IMR-90 (cell line): ENCODE measurements around the gene SLBP. TPM values are rescaled to one million over a fixed set of nuclear protein-coding genes. Genes with fewer than 3 reads are reported as not detected.

Source experiments
- ATAC-seq: fragments of 200-7000 bp; cut with Tn5 transposase; 2 replicates; pipeline ENCODE4 v1.9.1; 2020; ENCODE audit warnings: low read depth, mild to moderate bottlenecking, moderate library complexity
- BruUV-seq: library from RNA; stranded (reverse); fragments of 400-500 nt; replicated peaks from 2 replicates; lab custom pipeline; 2021; lab: Mats Ljungman, UMichigan
- CTCF ChIA-PET: fragments of 300-600 bp; formaldehyde crosslinking; extraction: SDS; loops from one replicate; lab custom pipeline; 2021; ENCODE audit warnings: antibody characterized with exemption; lab: Yijun Ruan, JAX
- POLR2A ChIA-PET: fragments of 300-600 bp; sonication (Branson Sonifier 250); formaldehyde crosslinking; loops from one replicate; lab custom pipeline; 2022; ENCODE audit warnings: antibody characterized with exemption; ENCODE audit not compliant: unreplicated experiment; lab: Charles Lee
- DNase-seq: peaks from one replicate; pipeline ENCODE4 v3.0.0; 2013
- H2AFZ ChIP-seq: replicated peaks from 2 replicates; pipeline ENCODE3; 2013; ENCODE audit warnings: low read length, mild to moderate bottlenecking; ENCODE audit not compliant: poor library complexity
- H2AK5ac ChIP-seq: 2 replicates; pipeline ENCODE4 v1.6.1; 2013; ENCODE audit warnings: low read depth, low read length, inconsistent platforms
- H2AK9ac ChIP-seq: replicated peaks from 2 replicates; pipeline ENCODE3; 2013; ENCODE audit warnings: mild to moderate bottlenecking, low read depth, low read length, moderate library complexity; ENCODE audit not compliant: poor library complexity
- H2BK120ac ChIP-seq: 2 replicates; pipeline ENCODE4 v1.6.1; 2013; ENCODE audit warnings: low read depth, low read length, inconsistent platforms
- H2BK15ac ChIP-seq: 3 replicates; pipeline ENCODE4 v1.6.1; 2013; ENCODE audit warnings: low read depth, low read length, inconsistent platforms
- H2BK20ac ChIP-seq: 2 replicates; pipeline ENCODE4 v1.6.1; 2013; ENCODE audit warnings: low read depth, mild to moderate bottlenecking, inconsistent platforms, low read length, moderate library complexity
- H2BK5ac ChIP-seq: 2 replicates; pipeline ENCODE4 v1.6.1; 2013; ENCODE audit warnings: mild to moderate bottlenecking, low read depth, low read length, inconsistent platforms; ENCODE audit not compliant: poor library complexity, severe bottlenecking
- H3K14ac ChIP-seq: replicated peaks from 2 replicates; pipeline ENCODE4 v1.6.1; 2013; ENCODE audit warnings: low read depth, low read length, inconsistent platforms
- H3K18ac ChIP-seq: 2 replicates; pipeline ENCODE4 v1.6.1; 2013; ENCODE audit warnings: low read depth, low read length, control low read depth
- H3K23ac ChIP-seq: 2 replicates; pipeline ENCODE4 v1.6.1; 2013; ENCODE audit warnings: low read depth, low read length, inconsistent platforms
- H3K27ac ChIP-seq: 2 replicates; pipeline ENCODE4 v1.5.1; 2013; ENCODE audit warnings: mild to moderate bottlenecking, control low read depth, low read length; ENCODE audit not compliant: insufficient read depth
- H3K27me3 ChIP-seq: 2 replicates; pipeline ENCODE4 v1.6.1; 2013; ENCODE audit warnings: low read length; ENCODE audit not compliant: control insufficient read depth, insufficient read depth
- H3K36me3 ChIP-seq: 2 replicates; pipeline ENCODE4 v1.6.1; 2013; ENCODE audit warnings: low read length, mixed read lengths; ENCODE audit not compliant: control insufficient read depth, insufficient read depth
- H3K4ac ChIP-seq: 2 replicates; pipeline ENCODE4 v1.6.1; 2013; ENCODE audit warnings: low read depth, low read length, inconsistent platforms
- H3K4me1 ChIP-seq: 2 replicates; pipeline ENCODE4 v1.6.1; 2013; ENCODE audit warnings: low read length, mixed read lengths; ENCODE audit not compliant: control insufficient read depth, insufficient read depth
- H3K4me2 ChIP-seq: 2 replicates; pipeline ENCODE4 v1.6.1; 2013; ENCODE audit warnings: low read depth, mild to moderate bottlenecking, control low read depth, low read length, moderate library complexity
- H3K4me3 ChIP-seq: 2 replicates; pipeline ENCODE4 v1.5.1; 2013; ENCODE audit warnings: low read depth, mild to moderate bottlenecking, control low read depth, low read length, moderate library complexity; ENCODE audit not compliant: insufficient read depth
- H3K56ac ChIP-seq: 2 replicates; pipeline ENCODE4 v1.6.1; 2013; ENCODE audit warnings: low read length, inconsistent platforms; ENCODE audit not compliant: insufficient read depth; ENCODE audit errors: extremely low read depth
- H3K79me1 ChIP-seq, 2 experiments: 2 replicates each; pipeline ENCODE4 v1.6.1; 2013; ENCODE audit warnings: low read length in 2 of 2, inconsistent platforms in 1 of 2, low read depth in 1 of 2
- H3K9ac ChIP-seq: 2 replicates; pipeline ENCODE4 v1.6.1; 2013; ENCODE audit warnings: low read depth, low read length, control low read depth
- H3K9me1 ChIP-seq: 2 replicates; pipeline ENCODE4 v1.6.1; 2013; ENCODE audit warnings: low read length, inconsistent platforms; ENCODE audit not compliant: insufficient read depth
- H3K9me3 ChIP-seq: 2 replicates; pipeline ENCODE4 v1.6.1; 2013; ENCODE audit warnings: low read length; ENCODE audit not compliant: control insufficient read depth, insufficient read depth
- H4K20me1 ChIP-seq: 2 replicates; pipeline ENCODE4 v1.6.1; 2013; ENCODE audit warnings: low read length, inconsistent platforms; ENCODE audit not compliant: insufficient read depth
- H4K5ac ChIP-seq: 2 replicates; pipeline ENCODE4 v1.6.1; 2013; ENCODE audit warnings: mild to moderate bottlenecking, low read depth, low read length, control low read depth
- H4K8ac ChIP-seq, 2 experiments: 2 replicates each; pipeline ENCODE4 v1.6.1; 2013; ENCODE audit warnings: low read depth in 2 of 2, low read length in 2 of 2, control low read depth in 1 of 2, inconsistent platforms in 1 of 2
- H4K91ac ChIP-seq: 2 replicates; pipeline ENCODE4 v1.6.1; 2013; ENCODE audit warnings: low read depth, low read length, inconsistent platforms; ENCODE audit not compliant: insufficient read depth
- CEBPB ChIP-seq: IDR thresholded peaks from 2 replicates; pipeline ENCODE4 v1.6.1; 2012; ENCODE audit warnings: low read depth, low read length, improper control_type of control experiment
- CHD1 ChIP-seq: IDR thresholded peaks from 2 replicates; pipeline ENCODE4 v1.6.1; 2012; ENCODE audit warnings: low read depth, low read length, improper control_type of control experiment
- CTCF ChIP-seq: conservative IDR thresholded peaks from 2 replicates; pipeline ENCODE4 v1.5.1; 2012; ENCODE audit warnings: mild to moderate bottlenecking, low read depth, low read length, improper control_type of control experiment
- ELK1 ChIP-seq: fragments of 150-350 bp; IDR thresholded peaks from 2 replicates; pipeline ENCODE4 v1.6.1; 2016; ENCODE audit warnings: low read depth, mild to moderate bottlenecking, low read length, moderate library complexity, borderline replicate concordance
- MXI1 ChIP-seq: IDR thresholded peaks from 2 replicates; pipeline ENCODE4 v1.6.1; 2012; ENCODE audit warnings: low read depth, mild to moderate bottlenecking, low read length, moderate library complexity, borderline replicate concordance
- NFE2L2 ChIP-seq: fragments of 150-350 bp; IDR thresholded peaks from 2 replicates; pipeline ENCODE4 v1.6.1; 2016; ENCODE audit warnings: low read depth, mild to moderate bottlenecking, low read length
- POLR2A ChIP-seq: IDR thresholded peaks from 2 replicates; pipeline ENCODE4 v1.6.1; 2012; ENCODE audit warnings: mild to moderate bottlenecking, low read depth, low read length
- RAD21 ChIP-seq: IDR thresholded peaks from 2 replicates; pipeline ENCODE4 v1.6.1; 2012; ENCODE audit warnings: low read length, improper control_type of control experiment
- RCOR1 ChIP-seq: IDR thresholded peaks from 2 replicates; pipeline ENCODE4 v1.6.1; 2012; ENCODE audit warnings: mild to moderate bottlenecking, low read length, improper control_type of control experiment; ENCODE audit not compliant: insufficient replicate concordance
- RFX5 ChIP-seq: IDR thresholded peaks from 2 replicates; pipeline ENCODE4 v1.8.0; 2012; ENCODE audit warnings: low read depth, mild to moderate bottlenecking, low read length, moderate library complexity
- SMC3 ChIP-seq: fragments of 150-350 bp; IDR thresholded peaks from 2 replicates; pipeline ENCODE4 v1.6.1; 2016; ENCODE audit warnings: low read depth, mild to moderate bottlenecking, antibody characterized with exemption, low read length, moderate library complexity
- USF2 ChIP-seq: fragments of 150-350 bp; IDR thresholded peaks from 2 replicates; pipeline ENCODE4 v1.6.1; 2017; ENCODE audit warnings: mild to moderate bottlenecking, antibody characterized with exemption, low read length, low read depth
- WGBS, 2 experiments: methylation state at CpG; one replicate each; pipeline versions ENCODE4 v1.1.5 to v1.1.7; 2013; ENCODE audit warnings: missing lambda C conversion rate in 2 of 2; ENCODE audit not compliant: insufficient read length in 1 of 2; ENCODE audit errors: extremely low coverage in 2 of 2; 5-methylcytosine and 5-hydroxymethylcytosine counted together
- dilution Hi-C: fragments of 300-500 bp; cut with HindIII; formaldehyde crosslinking; loops from one replicate; pipeline ENCODE4 v1.14.3; 2018; ENCODE audit warnings: low sequenced_read_pairs; ENCODE audit not compliant: unreplicated experiment
- in situ Hi-C: fragments of 300-500 bp; cut with MboI; formaldehyde crosslinking; loops from 3 replicates; pipeline ENCODE4 v1.14.3; 2019; ENCODE audit warnings: low sequenced_read_pairs, inconsistent platforms, mixed read lengths
- intact Hi-C: fragments of 100-400 bp; cut with micrococcal nuclease; formaldehyde crosslinking; loops from 2 replicates; pipeline ENCODE4 v1.10.0; 2022
- polyA plus RNA-seq, 3 experiments: library from polyadenylated mRNA; depleted of rRNA; stranded (reverse); fragments of >200 nt; gene quantifications; 2 replicates each; pipeline ENCODE4 v1.2.3, GENCODE V29; 2012; ENCODE audit warnings: low replicate concordance in 1 of 3
- total RNA-seq: library from RNA; depleted of rRNA; stranded (reverse); fragments of >200 nt; gene quantifications from 2 replicates; pipeline ENCODE4 v1.2.3, GENCODE V29; 2012

Gene SLBP
- total and polyA plus RNA-seq, 2 of the 4 experiments (the other 2 are of a cell fraction) = 64.9 to 66.1 TPM

- Histone ChIP-seq H3K36me3 (no peaks in the 10 kb centered on the region), H4K91ac (no peak overlapping the region), H3K23ac (no peak overlapping the region), H3K4me2 (no peak overlapping the region), H4K8ac (no peak overlapping the region; a peak in 1 of 4 replicates), H3K9ac (no peak overlapping the region), H2BK120ac (no peak overlapping the region), H3K4me3 (no peak overlapping the region), H2AK5ac (no peak overlapping the region), H2AK9ac (no peak overlapping the region), H2BK5ac (no peak overlapping the region), H3K4me1 (peaks cover 6% of the 10 kb centered on the region; the same call in 1 of the 2 replicates), H3K9me1 (peaks cover 4% of the 10 kb centered on the region; the same call in 1 of the 2 replicates), H3K27me3 (no peaks in the 10 kb centered on the region), H3K4ac (no peak overlapping the region), H3K56ac (no peak overlapping the region), H3K18ac (no peak overlapping the region), H2BK20ac (no peak overlapping the region), H3K79me1 (peaks cover 0 to 7% of the 10 kb centered on the region in 2 experiments; a peak in 2 of 4 replicates), H3K27ac (no peak overlapping the region), H4K20me1 (peaks cover 5% of the 10 kb centered on the region), H3K14ac (no peak overlapping the region), H4K5ac (no peak overlapping the region), H3K9me3 (no peaks in the 10 kb centered on the region), H2AFZ (no peak overlapping the region), H2BK15ac (no peak overlapping the region)
- ATAC-seq = no peak
- BruUV-seq = no TSS peak
- DNase-seq = no peak
- dilution Hi-C loops (no loop called here), in situ Hi-C loops (no loop called here), intact Hi-C loops (no loop called here)
- POLR2A ChIA-PET = no interaction called here
- 92% methylated on average over 7 of the region's 23 CpGs; no CpG with 5 or more reads in 1 of the 2 experiments for WGBS, 2 experiments
- CTCF ChIA-PET = no interaction called here
- no peak for TF ChIP-seq ELK1
- TF ChIP-seq CEBPB = no peak
- TF ChIP-seq SMC3 = no peak
- TF ChIP-seq NFE2L2 = no peak
- TF ChIP-seq CTCF = no peak
- no peak for TF ChIP-seq CHD1
- TF ChIP-seq RAD21 = no peak
- no peak for TF ChIP-seq RFX5
- TF ChIP-seq MXI1 = no peak
- no peak for TF ChIP-seq USF2
- no peak for TF ChIP-seq RCOR1
- TF ChIP-seq POLR2A = no peak
These were observed 26.6 kb downstream of the SLBP start for GRCh38 chr4:1685235-1686150.
